H54 (cell line): ENCODE results near the gene ITGA4.
"Not testable (repeated sequence)": the region's sequence is repeated elsewhere in the genome, so short reads cannot be mapped to it uniquely, and the experiment has no call there.

Experiments used
- DNase-seq: peaks from one replicate; pipeline ENCODE4 v3.0.0; 2011; ENCODE audit warnings: low spot score, mixed read lengths; ENCODE audit not compliant: insufficient read length
- FAIRE-seq: peaks from 3 replicates; lab custom pipeline; 2011; peaks lifted over from hg19 to GRCh38; lab: Jason Lieb, UNC
- POLR2A ChIP-seq: IDR thresholded peaks from 2 replicates; pipeline ENCODE4 v1.6.1; 2011; ENCODE audit warnings: low read depth, mild to moderate bottlenecking, low read length

ITGA4 gene

DNA sequence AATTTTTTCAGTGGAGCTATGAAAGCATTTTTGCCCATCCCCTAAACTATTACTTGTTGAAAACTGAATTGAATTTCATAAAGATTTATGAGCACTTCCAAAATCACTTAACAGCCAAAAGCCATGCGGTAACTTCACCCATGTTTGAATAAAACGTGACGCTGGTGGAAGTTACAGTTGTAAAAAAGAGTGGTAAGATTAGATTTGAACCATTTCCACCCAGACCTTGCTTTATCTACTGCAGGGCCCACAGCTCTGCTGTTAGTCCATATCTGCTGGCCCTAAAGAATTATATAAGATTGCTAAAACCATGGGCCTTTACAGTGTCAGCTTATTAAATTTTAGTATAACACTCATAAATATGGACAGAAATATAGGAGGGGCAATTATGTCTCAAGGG, 15.5 kb upstream of the ITGA4 start:
- FAIRE-seq = no peak
- no peak for TF ChIP-seq POLR2A
- DNase-seq = no peak

- no peak for DNase-seq
- TF ChIP-seq POLR2A = no peak
- FAIRE-seq = no peak
Observed at GRCh38 chr2:181444654-181445053, 12.5 kb upstream of the ITGA4 start.

- TF ChIP-seq POLR2A = no peak
- FAIRE-seq (no peak), DNase-seq (no peak)
Observed at GRCh38 chr2:181446985-181447384, 10.2 kb upstream of the ITGA4 start.

DNA sequence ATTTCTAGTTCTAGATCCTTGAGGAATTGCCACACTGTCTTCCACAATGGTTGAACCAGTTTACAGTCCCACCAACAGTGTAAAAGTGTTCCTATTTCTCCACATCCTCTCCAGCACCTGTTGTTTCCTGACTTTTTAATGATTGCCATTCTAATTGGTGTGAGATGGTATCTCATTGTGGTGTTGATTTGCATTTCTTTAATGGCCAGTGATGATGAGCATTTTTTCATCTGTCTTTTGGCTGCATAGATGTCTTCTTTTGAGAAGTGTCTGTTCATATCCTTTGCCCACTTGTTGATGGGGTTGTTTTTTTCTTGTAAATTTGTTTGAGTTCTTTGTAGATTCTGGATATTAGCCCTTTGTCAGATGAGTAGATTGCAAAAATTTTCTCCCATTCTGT, 7.9 kb upstream of the ITGA4 start:
- DNase-seq, FAIRE-seq: not testable (repeated sequence)

DNA sequence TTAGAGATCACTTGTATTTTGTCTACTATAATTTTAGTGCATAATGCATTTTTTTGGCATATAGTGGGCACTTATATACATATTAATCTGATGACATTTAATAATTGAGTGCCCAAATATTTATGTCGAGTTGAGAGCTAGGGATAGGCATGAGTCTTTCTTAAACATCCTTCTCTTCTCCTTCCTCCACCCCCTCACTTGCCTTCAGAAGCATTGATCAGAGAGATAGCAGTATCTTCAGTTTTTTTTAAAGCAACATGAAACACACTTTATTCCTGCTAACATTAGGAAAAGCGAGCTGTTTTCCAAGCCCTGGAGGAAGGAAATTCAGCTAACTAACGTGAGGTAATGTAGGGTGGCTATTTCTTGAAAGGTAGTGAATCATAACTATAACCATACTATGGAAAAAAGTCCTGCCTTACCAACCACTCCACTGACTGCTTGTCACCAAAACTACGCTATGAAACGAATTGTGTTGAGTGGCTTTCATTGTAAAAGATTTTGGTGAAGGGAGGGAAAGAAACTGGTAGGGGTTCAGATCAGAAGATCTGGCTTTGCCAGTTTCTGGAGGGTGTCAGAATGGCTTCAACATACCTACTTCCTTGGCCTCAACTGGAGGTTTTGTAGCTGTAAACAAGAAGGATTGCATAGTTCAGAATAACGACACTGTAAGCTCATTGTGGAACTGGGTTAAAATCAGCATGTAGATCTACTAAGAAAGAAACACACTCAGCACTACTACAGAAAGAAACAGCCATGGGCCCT, 2.3 kb upstream of the ITGA4 start:
- no peak for TF ChIP-seq POLR2A
- FAIRE-seq (no peak), DNase-seq (no peak)

DNA sequence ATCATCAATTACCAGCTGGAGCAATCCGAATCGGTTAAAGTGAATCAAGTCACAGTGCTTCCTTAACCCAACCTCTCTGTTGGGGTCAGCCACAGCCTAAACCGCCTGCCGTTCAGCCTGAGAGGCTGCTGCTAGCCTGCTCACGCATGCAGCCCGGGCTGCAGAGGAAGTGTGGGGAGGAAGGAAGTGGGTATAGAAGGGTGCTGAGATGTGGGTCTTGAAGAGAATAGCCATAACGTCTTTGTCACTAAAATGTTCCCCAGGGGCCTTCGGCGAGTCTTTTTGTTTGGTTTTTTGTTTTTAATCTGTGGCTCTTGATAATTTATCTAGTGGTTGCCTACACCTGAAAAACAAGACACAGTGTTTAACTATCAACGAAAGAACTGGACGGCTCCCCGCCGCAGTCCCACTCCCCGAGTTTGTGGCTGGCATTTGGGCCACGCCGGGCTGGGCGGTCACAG, 496 bp upstream of the ITGA4 start:
- no peak for TF ChIP-seq POLR2A
- FAIRE-seq = peak; percentile 84
- peak; percentile 14 for DNase-seq

GRCh38 chr2:181457741-181458425, 697 bp downstream of the ITGA4 start:
- peak; percentile 2 for DNase-seq
- FAIRE-seq = no peak
- TF ChIP-seq POLR2A = no peak

DNA sequence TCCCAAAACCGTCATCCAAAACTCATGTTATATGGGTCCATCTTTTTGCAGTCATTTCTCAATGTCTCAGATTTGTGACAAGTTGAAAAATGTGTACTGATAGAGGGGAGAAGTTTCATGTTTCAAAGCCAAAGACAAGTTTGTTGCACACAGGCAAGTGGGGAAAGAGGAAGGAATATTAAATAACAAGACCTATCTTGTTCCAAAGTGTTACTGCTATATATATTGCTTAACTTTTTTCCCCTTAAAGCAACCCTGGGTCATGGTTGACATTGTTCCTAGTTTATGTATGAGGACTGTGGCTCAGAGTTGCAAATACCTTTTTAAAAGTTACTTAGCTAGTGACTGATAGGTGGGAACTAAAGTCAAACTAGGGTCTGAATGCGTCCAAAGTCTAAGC, 1.7 kb downstream of the ITGA4 start:
- no peak for TF ChIP-seq POLR2A
- FAIRE-seq = peak; percentile 36
- DNase-seq = no peak

GRCh38 chr2:181459621-181460021, 2.4 kb downstream of the ITGA4 start:
- no peak for FAIRE-seq
- TF ChIP-seq POLR2A = no peak
- no peak for DNase-seq

- TF ChIP-seq POLR2A = no peak
- no peak for DNase-seq
Observed at GRCh38 chr2:181461056-181461997, 4.1 kb downstream of the ITGA4 start.

GRCh38 chr2:181462033-181462432, 4.8 kb downstream of the ITGA4 start:
- TF ChIP-seq POLR2A = no peak
- FAIRE-seq (no peak), DNase-seq (no peak)

More at GRCh38 chr2:181461056-181461997, 4.1 kb downstream of the ITGA4 start:
- FAIRE-seq = no peak

DNA sequence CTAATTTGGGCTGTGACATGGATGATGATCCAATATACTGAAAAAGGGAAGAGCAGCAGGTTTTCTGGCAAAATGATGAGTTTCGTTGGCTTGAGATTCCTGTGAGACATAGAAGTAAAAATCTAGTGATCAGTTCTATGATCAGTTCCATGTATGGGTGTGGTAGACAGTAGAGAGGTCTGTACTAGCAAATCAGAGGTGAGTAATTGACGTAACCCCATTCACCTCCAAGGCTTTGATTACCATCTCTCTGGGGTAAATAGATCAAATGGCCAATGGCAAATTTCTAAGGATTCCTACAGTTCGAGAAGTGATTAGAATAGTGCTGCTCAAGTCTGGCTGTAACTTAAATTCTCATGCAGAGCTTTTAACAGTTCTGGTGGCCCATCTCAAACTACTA, 6.4 kb downstream of the ITGA4 start:
- no peak for DNase-seq
- TF ChIP-seq POLR2A = no peak
- no peak for FAIRE-seq

DNA sequence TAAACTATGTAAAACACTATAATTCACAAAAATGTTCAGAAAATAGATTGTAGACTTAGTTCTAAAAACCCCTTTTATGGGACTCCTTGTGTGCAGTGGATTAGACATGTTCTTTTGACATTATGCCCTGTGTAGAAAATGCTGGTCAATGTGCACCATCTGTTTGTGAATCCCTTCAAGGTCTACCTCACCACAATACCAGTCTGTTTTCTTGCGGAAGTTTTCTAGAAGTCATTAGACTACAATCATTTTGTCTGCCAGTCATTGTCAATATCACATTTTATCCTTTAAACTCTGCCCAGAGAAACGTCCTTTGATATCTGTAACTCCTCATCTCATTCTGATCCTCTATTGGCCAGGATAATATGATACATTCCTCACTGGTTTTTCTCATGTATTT, 7.8 kb downstream of the ITGA4 start:
- peak; percentile 15 for FAIRE-seq
- TF ChIP-seq POLR2A = no peak
- no peak for DNase-seq

DNA sequence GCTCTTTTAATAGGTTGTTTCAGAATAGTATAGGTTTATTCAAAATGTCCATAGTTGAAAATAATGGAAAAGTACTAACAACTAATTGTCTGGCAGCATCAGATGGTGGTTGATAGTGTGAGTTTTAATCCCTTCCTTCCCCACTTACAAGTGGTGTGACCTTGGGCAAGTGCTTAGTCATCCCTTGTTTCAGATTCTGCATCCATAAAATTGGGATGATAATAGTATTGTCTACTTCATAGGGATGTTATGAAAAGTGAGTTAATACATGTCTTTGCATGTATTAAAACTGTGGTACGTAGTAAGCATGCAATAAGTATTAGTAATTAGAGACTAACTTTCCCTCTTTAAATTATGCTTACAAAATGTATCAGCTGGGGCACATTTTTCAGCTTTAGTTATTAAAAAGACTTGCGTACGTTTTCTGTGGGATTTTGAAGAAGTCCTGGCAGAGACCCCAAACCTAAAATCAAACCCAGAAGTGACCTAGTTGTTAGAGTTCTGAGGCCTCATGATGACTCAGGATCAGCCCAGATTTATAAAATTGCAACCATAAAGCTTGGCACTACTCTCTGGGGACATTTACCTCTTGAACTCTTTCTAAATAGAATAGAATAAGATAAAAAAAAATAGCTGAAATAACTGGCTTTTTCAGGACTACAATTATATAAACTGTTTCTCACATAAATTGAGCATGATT, 8.6 kb downstream of the ITGA4 start:
- TF ChIP-seq POLR2A = no peak
- FAIRE-seq (peak; percentile 75), DNase-seq (no peak)
